ENCODE results near the gene CFI.

CFI gene

GRCh38 chr4:109729718-109730618 lies 71.8 kb downstream of the CFI start, which contains the start of gene PLA2G12A:
PLA2G12A (minus strand) TSS chr4:109730070; CDS start chr4:109729809, 261 bp downstream.
- FAIRE-seq, result no peak

GRCh38 chr4:109729117-109729717 lies 72.6 kb downstream of the CFI start:
- no peak for FAIRE-seq

GRCh38 chr4:109728385-109728784 lies 73.4 kb downstream of the CFI start:
- no peak for FAIRE-seq

GRCh38 chr4:109723110-109723509 lies 78.7 kb downstream of the CFI start:
- no peak for FAIRE-seq

GRCh38 chr4:109722357-109722756 lies 79.4 kb downstream of the CFI start:
- no peak for FAIRE-seq

- no peak for FAIRE-seq
Measured at GRCh38 chr4:109721033-109721432, 80.8 kb downstream of the CFI start.

- no peak for FAIRE-seq
Measured at GRCh38 chr4:109719604-109720003, 82.2 kb downstream of the CFI start.

GRCh38 chr4:109718759-109719158 lies 83.0 kb downstream of the CFI start:
- FAIRE-seq, result no peak

- FAIRE-seq, result no peak
Measured at GRCh38 chr4:109713500-109713899, 88.3 kb downstream of the CFI start.

GRCh38 chr4:109708990-109709389 lies 92.8 kb downstream of the CFI start:
- FAIRE-seq, result no peak

GRCh38 chr4:109708435-109708834 lies 93.4 kb downstream of the CFI start:
- FAIRE-seq, result no peak

- no peak for FAIRE-seq
Measured at GRCh38 chr4:109703664-109704361, 98.0 kb downstream of the CFI start.

- FAIRE-seq, result no peak
Measured at GRCh38 chr4:109702950-109703663, 98.7 kb downstream of the CFI start, which contains the start of gene CASP6. CASP6 (minus strand) TSS chr4:109703445; CDS start chr4:109703395, 50 bp downstream.

GRCh38 chr4:109701566-109702410 lies 100.0 kb downstream of the CFI start:
- no peak for FAIRE-seq

- no peak for FAIRE-seq
Measured at GRCh38 chr4:109699553-109700225, 102.1 kb downstream of the CFI start.

GRCh38 chr4:109698656-109699055 lies 103.1 kb downstream of the CFI start:
- FAIRE-seq, result no peak

GRCh38 chr4:109691411-109691920 lies 110.3 kb downstream of the CFI start:
- FAIRE-seq, result no peak

All from A204.1 (cell line).